ENCODE results near the gene PRPF19. TPM values are rescaled to one million over a fixed set of nuclear protein-coding genes. Genes with fewer than 3 reads are reported as not detected.

The PRPF19 gene
- total RNA-seq, 1 donor from 2014 or later: 96.3 TPM

DNA sequence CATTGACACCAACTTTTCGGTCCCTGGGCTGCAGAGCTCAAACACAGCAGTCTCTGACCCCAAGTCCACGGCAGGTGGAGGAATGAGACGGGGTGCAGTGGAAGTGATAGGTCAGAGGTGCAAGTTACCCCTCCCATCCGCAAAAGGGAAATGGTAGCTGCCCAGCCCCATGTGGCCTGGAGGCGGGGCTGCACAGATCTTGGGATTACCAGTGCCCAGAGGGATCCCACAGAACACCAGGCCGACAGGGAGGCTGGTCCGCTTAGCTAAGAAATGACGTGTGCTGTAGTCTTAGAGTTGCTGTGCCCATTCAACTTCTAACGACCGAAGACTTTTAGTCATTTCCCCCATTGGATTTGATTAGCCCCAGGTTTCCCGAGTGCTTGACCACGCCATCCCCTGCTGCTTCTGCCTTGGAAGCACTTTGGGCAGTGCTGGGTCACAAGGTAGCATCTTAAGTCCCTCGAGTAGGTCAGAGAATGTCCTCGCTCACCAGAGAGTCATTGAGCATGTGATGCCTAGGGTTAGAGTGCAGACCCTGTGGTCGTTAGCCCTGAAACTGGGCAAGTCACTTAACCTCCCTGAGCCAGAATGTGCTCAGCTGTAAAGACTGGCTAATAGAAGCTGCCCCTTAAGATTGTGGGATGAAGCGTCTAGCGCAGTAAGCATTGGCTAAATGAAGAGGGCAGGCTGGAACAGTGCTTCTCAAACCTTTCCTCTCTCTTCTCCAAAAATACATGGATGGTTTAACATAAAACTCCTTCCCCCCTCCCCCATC lies 54.9 kb downstream of the PRPF19 start:
- peaks cover 13% of the 10 kb centered on the region for H3K36me3 Mint-ChIP-seq
- no peak overlapping the region for H3K27ac Mint-ChIP-seq
- no peaks in the 10 kb centered on the region for H3K27me3 Mint-ChIP-seq (ENCODE audit: low read depth)
- H3K9me3 Mint-ChIP-seq: no peaks in the 10 kb centered on the region
- TF ChIP-seq, protein P1, sequence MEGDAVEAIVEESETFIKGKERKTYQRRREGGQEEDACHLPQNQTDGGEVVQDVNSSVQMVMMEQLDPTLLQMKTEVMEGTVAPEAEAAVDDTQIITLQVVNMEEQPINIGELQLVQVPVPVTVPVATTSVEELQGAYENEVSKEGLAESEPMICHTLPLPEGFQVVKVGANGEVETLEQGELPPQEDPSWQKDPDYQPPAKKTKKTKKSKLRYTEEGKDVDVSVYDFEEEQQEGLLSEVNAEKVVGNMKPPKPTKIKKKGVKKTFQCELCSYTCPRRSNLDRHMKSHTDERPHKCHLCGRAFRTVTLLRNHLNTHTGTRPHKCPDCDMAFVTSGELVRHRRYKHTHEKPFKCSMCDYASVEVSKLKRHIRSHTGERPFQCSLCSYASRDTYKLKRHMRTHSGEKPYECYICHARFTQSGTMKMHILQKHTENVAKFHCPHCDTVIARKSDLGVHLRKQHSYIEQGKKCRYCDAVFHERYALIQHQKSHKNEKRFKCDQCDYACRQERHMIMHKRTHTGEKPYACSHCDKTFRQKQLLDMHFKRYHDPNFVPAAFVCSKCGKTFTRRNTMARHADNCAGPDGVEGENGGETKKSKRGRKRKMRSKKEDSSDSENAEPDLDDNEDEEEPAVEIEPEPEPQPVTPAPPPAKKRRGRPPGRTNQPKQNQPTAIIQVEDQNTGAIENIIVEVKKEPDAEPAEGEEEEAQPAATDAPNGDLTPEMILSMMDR (IDR thresholded peaks at IDR 0.05; ENCODE audit: unreplicated experiment): no peak
- no peak overlapping the region for H3K4me3 Mint-ChIP-seq
- DNase-seq (ENCODE audit: low spot score in 2 of 2, unreplicated experiment in 2 of 2): no peak
- peaks cover 5% of the 10 kb centered on the region for H3K4me1 Mint-ChIP-seq

DNA sequence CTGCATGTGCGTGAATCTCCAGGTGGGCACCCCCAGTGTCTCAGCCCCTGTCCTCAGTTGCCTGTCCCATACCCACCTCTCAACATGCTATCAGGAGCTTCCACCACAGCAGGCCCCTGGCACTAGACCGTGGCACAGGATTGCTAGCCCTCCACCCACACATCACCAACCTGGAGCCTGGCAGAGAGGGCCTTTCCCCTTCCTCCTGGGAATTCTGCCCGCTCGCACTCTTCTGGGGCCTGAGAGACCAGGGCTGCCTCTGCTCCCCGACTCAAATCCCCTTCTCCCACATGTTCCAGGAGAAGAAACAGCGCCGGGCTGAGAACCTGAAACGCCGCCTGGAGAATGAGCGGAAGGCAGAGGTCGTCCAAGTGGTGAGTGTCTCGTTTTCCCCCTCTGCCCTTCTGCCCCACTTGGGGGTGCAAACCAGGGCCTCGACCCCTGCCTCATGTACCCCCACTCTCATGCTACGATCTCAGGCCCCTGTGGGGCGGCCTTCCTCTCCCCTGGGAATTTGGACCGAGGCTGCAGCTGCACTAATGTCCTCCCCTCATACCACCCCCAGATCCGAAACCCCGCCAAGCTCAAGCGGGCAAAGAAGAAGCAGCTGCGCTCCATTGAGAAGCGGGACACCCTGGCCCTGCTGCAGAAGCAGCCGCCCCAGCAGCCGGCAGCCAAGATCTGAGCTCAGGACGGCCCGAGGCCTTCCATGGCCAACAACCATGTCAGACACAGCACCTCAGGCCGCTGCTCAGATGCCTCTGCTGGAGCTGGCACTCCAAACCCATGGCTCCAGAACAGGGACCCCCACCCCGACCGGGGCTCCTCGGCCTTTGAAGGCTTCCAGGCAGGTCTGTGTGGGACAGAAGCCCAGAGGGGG lies 56.5 kb downstream of the PRPF19 start:
- Mint-ChIP-seq H3K27ac (no peak overlapping the region), H3K27me3 (ENCODE audit: low read depth) (no peaks in the 10 kb centered on the region), H3K4me1 (peaks cover 9% of the 10 kb centered on the region), H3K36me3 (peaks cover 13% of the 10 kb centered on the region), H3K9me3 (no peaks in the 10 kb centered on the region), H3K4me3 (no peak overlapping the region)
- TF ChIP-seq, protein P1 (IDR thresholded peaks at IDR 0.05; ENCODE audit: unreplicated experiment): no peak
- no peak for DNase-seq (ENCODE audit: low spot score in 2 of 2, unreplicated experiment in 2 of 2)

DNA sequence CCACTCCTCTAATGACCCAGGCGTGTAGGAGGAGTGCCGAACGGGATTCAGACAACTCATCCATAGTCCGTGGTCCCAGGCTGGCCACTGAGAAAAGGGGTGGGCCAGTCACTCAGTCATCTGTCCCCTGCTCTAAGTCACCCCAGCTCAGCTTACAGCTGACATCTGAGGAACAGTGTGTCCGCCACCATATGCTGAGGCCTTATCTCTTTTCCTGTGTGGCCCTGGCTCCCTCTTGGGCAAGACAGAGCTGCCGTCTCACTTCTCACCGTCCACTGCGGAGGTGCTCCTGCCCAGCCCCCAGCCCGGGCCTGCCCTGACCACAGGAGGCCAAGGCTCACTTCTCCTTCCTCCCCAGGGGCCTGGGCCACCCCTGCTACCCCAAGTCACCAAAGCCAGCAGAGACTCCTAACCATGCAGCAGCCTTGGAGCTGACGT lies 57.7 kb downstream of the PRPF19 start:
- Mint-ChIP-seq H3K36me3 (peaks cover 13% of the 10 kb centered on the region), H3K9me3 (no peaks in the 10 kb centered on the region), H3K27ac (no peak overlapping the region), H3K4me1 (peaks cover 18% of the 10 kb centered on the region), H3K4me3 (no peak overlapping the region), H3K27me3 (ENCODE audit: low read depth) (no peaks in the 10 kb centered on the region)
- TF ChIP-seq, protein P1 (IDR thresholded peaks at IDR 0.05; ENCODE audit: unreplicated experiment): no peak
- no peak for DNase-seq (ENCODE audit: low spot score in 2 of 2, unreplicated experiment in 2 of 2)

DNA sequence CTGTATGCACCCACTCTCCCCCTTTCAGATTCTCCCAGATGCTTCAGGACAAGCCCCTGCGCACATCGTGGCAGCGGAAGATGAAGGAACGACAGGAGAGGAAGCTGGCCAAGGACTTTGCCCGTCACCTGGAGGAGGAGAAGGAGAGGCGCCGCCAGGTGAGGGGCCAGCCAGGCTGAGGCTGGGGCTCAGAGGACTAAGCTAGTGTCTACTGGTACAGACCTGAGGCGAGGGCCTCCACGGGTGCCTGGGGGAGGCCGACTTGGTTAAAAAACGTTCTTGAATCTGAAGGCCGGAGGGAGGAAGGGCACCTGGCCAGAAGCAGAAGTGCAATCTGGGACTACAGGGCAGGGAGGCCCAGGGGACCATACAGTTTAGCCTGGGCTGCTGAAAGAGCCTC lies 58.5 kb downstream of the PRPF19 start:
- no peak for DNase-seq (ENCODE audit: low spot score in 2 of 2, unreplicated experiment in 2 of 2)
- Mint-ChIP-seq H3K27me3 (ENCODE audit: low read depth) (no peaks in the 10 kb centered on the region), H3K4me3 (no peak overlapping the region), H3K27ac (no peak overlapping the region), H3K36me3 (peaks cover 13% of the 10 kb centered on the region), H3K4me1 (peaks cover 26% of the 10 kb centered on the region), H3K9me3 (no peaks in the 10 kb centered on the region)
- TF ChIP-seq, protein P1 (IDR thresholded peaks at IDR 0.05; ENCODE audit: unreplicated experiment): no peak

DNA sequence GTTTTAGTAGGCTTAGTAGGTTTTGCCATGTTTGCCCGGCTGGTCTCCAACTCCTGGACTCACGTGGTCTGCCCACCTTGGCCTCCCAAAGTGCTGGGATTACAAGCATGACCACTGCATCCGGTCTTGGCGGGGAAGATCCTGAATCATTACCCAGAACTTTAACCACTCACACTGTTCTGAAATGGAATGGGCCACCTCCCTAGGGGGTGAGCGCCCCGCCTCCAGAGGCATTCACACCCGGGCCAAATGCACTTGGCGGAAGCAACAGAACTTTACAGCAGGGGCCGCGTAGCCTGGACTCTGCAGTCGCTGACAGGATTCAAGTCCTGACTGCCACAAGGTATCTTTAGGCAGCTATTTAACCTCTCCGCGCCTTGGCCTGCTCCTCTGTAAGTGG lies 59.1 kb downstream of the PRPF19 start:
- peaks cover 31% of the 10 kb centered on the region for H3K4me1 Mint-ChIP-seq
- TF ChIP-seq, protein P1 (IDR thresholded peaks at IDR 0.05; ENCODE audit: unreplicated experiment): no peak
- H3K9me3 Mint-ChIP-seq: no peaks in the 10 kb centered on the region
- no peak overlapping the region for H3K4me3 Mint-ChIP-seq
- DNase-seq (ENCODE audit: low spot score in 2 of 2, unreplicated experiment in 2 of 2): no peak
- H3K27me3 Mint-ChIP-seq (ENCODE audit: low read depth): no peaks in the 10 kb centered on the region
- no peak overlapping the region for H3K27ac Mint-ChIP-seq
- H3K36me3 Mint-ChIP-seq: peaks cover 13% of the 10 kb centered on the region

All from mesothelial cell of epicardium (in vitro differentiated cells).